ENCODE data around the gene RAB3GAP2. TPM values are rescaled to one million over a fixed set of nuclear protein-coding genes. Genes with fewer than 3 reads are reported as not detected.

The RAB3GAP2 gene
- total and polyA plus RNA-seq, 10 of the 15 experiments (the other 5 are each of a cell fraction or from before 2014, with no cell fraction given) = 11.9 to 51.1 (median 24.4) TPM

DNA sequence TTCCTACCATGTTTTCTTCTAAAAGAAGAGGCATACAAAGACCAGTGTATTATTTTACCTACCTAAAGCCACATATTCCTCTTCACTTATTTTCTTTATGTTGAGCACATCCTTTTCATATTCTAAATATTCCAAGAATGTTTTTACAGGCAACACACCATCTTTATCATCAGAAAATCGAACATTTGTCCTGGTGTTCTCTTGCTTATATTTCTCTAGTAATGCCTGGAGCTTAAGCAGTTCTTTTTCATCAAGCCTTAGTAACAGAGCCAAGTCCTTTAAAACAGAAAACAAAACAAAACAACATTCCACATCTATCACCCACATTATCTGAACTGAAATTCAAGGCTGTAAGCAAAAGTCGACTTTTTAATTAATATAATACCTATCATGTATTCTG lies 89.6 kb downstream of the RAB3GAP2 start (continued):
- no peak for TF ChIP-seq RAD21 (IDR thresholded peaks at IDR 0.05; ENCODE audit: insufficient read depth, low read depth, low read length)
- TF ChIP-seq EED (IDR thresholded peaks at IDR 0.05; ENCODE audit: low read depth) = no peak

GRCh38 chr1:220182111-220182510 lies 90.1 kb downstream of the RAB3GAP2 start:
- peaks cover 0 to 10% of the 10 kb centered on the region in 2 experiments; a peak in 3 of 4 replicates for H3K36me3 ChIP-seq (ENCODE audit: control insufficient read depth in 2 of 2, insufficient read depth in 2 of 2, low read length in 1 of 2)
- CTCF ChIA-PET = interaction anchor here (0.7 kb wide), 1 partner anchor 8 kb away, joined by 3 read pairs; no protein-coding TSS in a partner anchor
- H2AFZ ChIP-seq (ENCODE audit: control insufficient read depth, low read depth, low read length) = no peak overlapping the region
- H3K27ac ChIP-seq (ENCODE audit: control insufficient read depth, insufficient read depth) = no peak overlapping the region
- no peaks in the 10 kb centered on the region for H3K9me3 ChIP-seq (replicated peaks; ENCODE audit: control insufficient read depth, insufficient read depth, low read length)
- TF ChIP-seq ASH2L (IDR thresholded peaks at IDR 0.05; ENCODE audit: borderline replicate concordance, low read depth) (no peak), HCFC1 (IDR thresholded peaks at IDR 0.05; ENCODE audit: low read length) (no peak), CEBPB (IDR thresholded peaks at IDR 0.05; ENCODE audit: borderline replicate concordance in 1 of 2, low read depth in 2 of 2, low read length in 2 of 2) (no peak), SIN3A (IDR thresholded peaks at IDR 0.05; ENCODE audit: low read depth, low read length) (no peak)
- TF ChIP-seq, protein P1, sequence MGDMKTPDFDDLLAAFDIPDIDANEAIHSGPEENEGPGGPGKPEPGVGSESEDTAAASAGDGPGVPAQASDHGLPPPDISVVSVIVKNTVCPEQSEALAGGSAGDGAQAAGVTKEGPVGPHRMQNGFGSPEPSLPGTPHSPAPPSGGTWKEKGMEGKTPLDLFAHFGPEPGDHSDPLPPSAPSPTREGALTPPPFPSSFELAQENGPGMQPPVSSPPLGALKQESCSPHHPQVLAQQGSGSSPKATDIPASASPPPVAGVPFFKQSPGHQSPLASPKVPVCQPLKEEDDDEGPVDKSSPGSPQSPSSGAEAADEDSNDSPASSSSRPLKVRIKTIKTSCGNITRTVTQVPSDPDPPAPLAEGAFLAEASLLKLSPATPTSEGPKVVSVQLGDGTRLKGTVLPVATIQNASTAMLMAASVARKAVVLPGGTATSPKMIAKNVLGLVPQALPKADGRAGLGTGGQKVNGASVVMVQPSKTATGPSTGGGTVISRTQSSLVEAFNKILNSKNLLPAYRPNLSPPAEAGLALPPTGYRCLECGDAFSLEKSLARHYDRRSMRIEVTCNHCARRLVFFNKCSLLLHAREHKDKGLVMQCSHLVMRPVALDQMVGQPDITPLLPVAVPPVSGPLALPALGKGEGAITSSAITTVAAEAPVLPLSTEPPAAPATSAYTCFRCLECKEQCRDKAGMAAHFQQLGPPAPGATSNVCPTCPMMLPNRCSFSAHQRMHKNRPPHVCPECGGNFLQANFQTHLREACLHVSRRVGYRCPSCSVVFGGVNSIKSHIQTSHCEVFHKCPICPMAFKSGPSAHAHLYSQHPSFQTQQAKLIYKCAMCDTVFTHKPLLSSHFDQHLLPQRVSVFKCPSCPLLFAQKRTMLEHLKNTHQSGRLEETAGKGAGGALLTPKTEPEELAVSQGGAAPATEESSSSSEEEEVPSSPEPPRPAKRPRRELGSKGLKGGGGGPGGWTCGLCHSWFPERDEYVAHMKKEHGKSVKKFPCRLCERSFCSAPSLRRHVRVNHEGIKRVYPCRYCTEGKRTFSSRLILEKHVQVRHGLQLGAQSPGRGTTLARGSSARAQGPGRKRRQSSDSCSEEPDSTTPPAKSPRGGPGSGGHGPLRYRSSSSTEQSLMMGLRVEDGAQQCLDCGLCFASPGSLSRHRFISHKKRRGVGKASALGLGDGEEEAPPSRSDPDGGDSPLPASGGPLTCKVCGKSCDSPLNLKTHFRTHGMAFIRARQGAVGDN (IDR thresholded peaks at IDR 0.05) = no peak
- no peak overlapping the region for H3K4me3 ChIP-seq
- RAD21 ChIA-PET (ENCODE audit: unreplicated experiment) = no interaction called here
- no peaks in the 10 kb centered on the region for H4K20me1 ChIP-seq (ENCODE audit: control insufficient read depth, insufficient read depth)
- no peaks in the 10 kb centered on the region for H3K79me2 ChIP-seq (ENCODE audit: control insufficient read depth, insufficient read depth, low read length)
- H3K27me3 ChIP-seq (replicated peaks in 1 of 2; ENCODE audit: control insufficient read depth in 2 of 2, insufficient read depth in 2 of 2, low read length in 1 of 2) = no peaks in the 10 kb centered on the region
- DNase-seq (ENCODE audit: low read depth, low spot score) (no peak), FAIRE-seq (no peak), ATAC-seq (no peak)
- no peak overlapping the region for H3K4me2 ChIP-seq (ENCODE audit: control insufficient read depth, insufficient read depth)
- POLR2A ChIA-PET = no interaction called here
- no peaks in the 10 kb centered on the region for H3K4me1 ChIP-seq (ENCODE audit: control insufficient read depth, insufficient read depth, low read length)
- SMC1A ChIA-PET (ENCODE audit: uncharacterized antibody, unreplicated experiment) = no interaction called here
- no TSS peak for BruUV-seq (replicated peaks)
- H3K9ac ChIP-seq (ENCODE audit: control insufficient read depth, insufficient read depth, low read length) = no peak overlapping the region
- WGBS (ENCODE audit: insufficient coverage, insufficient replicate concordance, low lambda C conversion rate, missing lambda C conversion rate) = 59% methylated on average over 1 of the region's 1 CpG
- in situ Hi-C loops (cut with MboI) = no loop called here
- intact Hi-C loops (cut with micrococcal nuclease; ENCODE audit: unreplicated experiment) = no loop called here
